Measurements from ENCODE around the gene INTS11.
A peak's percentile ranks its signal among the peaks of the same experiment; 100 is the strongest.

Gene INTS11

DNA sequence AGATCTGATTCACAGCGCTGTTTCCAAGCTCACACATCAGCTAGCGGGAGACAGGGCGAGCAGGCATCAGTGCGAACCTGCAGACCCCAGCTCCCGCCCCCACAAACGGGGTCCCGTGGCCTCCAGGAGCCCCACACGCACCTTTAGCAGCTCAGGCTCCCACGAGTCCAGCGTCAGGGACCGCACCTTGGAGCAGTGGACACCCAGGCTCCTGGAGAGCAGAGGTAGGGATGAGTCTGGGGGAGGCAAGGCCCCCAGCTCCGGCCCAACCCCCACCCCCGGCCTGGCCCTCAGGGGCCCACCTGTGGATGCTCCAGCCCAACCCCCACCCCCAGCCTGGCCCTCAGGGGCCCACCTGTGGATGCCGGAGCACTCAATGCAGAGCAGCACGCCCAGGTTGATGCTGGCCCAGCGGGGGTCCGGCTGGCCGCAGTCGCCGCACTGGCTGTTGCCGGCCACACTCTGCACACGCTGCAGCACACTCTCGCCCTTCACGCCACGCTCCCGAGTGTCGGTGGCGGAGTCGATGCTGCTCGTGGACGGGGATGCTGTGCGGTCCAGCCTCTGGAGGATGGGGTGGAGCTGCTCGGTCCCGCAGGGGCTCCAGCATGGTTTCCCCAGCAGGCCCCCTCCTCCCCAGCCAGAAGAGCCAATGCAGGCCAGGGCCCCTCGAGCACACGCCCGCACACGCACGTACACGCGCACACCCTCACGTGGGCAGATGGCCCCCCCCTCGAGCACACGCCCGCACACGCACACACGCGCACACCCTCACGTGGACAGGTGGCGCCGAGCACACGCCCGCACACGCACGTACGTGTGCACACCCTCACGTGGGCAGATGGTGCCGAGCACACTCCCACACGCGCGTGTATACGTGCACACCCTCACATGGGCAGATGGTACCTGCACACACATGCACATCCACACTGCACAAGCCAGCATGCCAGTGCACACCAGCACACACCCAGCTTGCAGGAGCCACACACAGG, 28.1 kb downstream of the INTS11 start:
- no peak for DNase-seq

DNA sequence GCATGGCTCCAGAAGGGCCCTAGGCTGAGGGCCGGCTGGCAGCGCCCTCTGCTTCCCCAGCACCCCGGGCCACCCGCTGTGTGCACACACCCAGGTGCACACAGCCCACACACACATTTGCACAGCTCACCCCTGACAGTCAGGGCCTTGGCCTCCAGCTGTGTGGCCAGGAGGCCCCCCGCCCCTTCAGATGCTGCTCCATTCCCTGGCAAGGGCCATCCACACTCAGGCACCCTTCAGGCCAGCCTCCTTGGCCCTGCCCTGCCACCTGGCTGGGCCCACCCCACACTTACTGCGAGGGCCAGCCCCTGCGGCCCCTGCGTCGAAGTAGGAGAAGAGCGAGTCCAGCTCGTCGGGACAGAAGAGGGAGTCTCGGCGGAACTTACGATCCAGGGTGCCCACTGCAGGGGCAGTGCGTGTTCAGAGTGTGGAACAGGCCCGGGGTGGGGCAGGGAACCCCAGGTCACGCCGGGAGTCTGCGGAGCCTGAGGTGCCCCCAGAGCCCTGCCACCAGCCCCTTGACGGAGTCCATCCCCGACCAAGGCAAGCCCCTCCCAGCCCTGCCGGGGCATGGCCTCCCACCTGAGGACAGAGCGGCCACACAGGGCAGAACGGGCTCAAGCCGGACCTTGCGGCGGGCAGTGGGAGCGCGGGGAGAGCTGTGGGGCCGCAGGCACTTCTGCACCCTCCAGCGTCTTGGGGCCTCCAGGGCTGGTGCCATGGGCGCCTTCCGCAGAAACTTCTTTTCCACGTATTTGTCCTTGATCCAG, 29.1 kb downstream of the INTS11 start:
- no peak for DNase-seq

DNA sequence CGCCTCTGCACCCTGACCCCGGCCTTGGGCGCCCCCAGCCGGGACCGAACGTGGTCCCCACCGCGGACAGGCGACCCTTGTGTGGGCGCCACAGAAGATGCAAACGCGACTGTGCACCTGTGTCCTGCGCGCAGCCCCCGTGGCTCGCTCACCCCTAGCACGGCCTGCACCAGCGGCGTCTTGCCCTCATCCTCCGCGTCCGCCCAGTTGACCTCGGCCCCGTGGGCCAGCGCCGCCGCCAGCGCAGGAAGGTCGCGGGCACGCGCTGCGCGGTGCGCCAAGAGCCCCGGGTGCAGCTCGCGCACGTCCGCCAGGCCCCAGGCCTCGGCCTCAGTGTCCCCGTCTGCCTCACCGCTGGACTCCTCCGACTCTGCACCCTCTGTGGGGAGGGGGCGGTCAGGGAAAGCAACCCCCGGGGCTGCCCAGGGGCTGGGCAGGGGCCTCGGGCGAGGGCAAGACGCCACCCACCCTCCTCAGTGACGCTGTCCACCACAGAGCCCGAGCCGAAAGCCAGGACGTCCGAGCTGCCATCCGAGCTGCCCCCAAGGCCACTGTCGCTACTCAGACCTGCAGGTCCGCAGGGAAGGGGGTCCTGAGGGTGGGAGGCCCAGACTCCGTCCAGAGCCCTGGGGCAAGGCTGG, 30.1 kb downstream of the INTS11 start:
- DNase-seq, result no peak

GRCh38 chr1:1293263-1294249, 30.9 kb downstream of the INTS11 start:
- no peak for DNase-seq

- no peak for DNase-seq
Observed at GRCh38 chr1:1292851-1293250, 31.6 kb downstream of the INTS11 start.

DNA sequence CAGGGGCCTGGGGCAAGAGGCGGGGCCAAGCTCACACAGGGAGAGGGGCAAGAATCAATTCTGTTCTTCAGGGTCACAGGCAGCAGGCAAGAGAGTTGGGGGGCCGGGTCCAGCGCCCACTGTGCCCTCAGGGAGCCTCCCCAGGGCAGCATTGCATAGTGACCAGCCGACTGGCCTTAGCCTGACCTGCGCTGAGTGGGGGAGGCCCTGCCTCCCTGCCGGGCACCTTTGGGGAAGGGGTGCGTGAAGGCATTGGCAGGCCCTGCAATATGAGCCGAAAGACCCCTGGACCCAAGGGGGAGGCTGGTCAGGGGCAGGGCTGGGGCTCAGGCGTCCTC, 32.0 kb downstream of the INTS11 start:
- no peak for DNase-seq

DNA sequence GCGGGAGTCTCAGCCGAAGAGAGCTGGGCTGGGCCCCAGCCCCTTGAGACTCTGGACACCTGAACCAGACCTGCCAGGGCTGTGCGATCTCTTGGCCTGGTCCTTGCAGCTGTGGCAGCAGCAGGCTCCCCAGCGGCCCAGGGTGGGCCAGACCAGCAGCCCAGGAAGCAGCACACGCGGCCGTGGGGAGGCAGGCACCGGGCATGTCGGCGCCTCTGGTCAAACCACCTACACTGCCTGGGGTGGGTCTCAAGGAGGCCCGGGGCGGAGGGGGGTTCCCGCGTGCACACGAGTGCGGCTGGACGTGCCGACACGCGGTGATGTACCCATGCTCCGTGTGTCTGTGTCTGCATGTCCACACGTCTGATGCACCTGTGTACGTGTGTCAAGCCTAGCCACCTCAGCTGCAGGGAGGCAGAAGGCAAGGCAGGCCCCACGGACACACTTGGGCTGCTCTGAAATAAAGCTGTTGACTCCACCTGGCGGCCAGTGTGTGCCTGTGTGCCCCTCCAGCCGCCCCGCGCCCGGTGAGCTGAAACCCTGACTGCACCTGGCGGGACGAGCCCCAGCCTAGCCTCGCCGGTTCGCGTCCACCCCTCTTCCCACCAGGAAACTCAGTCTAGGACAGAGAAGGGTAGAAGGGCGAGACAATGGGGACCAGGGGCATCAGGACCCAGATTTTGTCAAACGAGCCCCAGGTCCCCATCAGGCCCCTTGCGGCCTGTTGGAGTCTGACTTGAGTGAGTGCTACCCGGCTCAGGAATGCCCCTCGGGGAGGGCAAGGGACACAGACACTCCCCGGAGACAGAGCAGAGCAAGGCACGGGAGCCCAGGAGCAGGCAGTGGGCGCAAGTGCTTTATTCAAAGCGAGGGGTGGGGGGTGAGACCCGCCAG, 32.7 kb downstream of the INTS11 start:
- DNase-seq, result peak; percentile 37

DNA sequence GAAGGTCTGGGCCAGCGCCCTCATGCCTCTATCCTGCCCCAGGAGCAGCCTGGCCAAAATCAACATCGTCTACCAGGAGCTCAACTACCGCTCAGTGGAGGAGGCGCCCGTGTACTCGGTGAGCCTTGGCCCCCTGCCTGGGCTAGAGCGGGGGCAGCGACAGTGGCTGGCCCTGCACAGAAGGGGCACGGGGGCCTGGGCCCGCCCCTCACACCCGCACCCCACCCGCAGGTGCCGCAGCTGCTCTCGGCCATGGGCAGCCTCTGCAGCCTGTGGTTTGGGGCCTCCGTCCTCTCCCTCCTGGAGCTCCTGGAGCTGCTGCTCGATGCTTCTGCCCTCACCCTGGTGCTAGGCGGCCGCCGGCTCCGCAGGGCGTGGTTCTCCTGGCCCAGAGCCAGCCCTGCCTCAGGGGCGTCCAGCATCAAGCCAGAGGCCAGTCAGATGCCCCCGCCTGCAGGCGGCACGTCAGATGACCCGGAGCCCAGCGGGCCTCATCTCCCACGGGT, 33.4 kb downstream of the INTS11 start:
- no peak for DNase-seq

DNA sequence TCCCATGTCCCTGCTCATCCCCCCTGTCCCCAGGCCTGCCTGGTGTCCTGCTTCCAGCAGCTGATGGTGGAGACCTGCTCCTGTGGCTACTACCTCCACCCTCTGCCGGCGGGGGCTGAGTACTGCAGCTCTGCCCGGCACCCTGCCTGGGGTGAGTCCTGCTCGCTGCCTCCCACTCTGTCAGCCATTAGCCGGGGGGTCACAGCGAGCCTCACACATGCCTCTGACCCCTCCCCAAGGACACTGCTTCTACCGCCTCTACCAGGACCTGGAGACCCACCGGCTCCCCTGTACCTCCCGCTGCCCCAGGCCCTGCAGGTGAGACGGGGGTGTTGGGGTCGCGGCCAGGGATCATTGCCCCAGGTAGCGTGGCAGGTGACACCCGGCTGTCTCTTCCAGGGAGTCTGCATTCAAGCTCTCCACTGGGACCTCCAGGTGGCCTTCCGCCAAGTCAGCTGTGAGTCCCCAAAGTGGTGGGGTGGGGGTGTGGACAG, 34.2 kb downstream of the INTS11 start:
- DNase-seq, result peak; percentile 73

- no peak for DNase-seq
Observed at GRCh38 chr1:1287288-1288110, 37.0 kb downstream of the INTS11 start.

DNA sequence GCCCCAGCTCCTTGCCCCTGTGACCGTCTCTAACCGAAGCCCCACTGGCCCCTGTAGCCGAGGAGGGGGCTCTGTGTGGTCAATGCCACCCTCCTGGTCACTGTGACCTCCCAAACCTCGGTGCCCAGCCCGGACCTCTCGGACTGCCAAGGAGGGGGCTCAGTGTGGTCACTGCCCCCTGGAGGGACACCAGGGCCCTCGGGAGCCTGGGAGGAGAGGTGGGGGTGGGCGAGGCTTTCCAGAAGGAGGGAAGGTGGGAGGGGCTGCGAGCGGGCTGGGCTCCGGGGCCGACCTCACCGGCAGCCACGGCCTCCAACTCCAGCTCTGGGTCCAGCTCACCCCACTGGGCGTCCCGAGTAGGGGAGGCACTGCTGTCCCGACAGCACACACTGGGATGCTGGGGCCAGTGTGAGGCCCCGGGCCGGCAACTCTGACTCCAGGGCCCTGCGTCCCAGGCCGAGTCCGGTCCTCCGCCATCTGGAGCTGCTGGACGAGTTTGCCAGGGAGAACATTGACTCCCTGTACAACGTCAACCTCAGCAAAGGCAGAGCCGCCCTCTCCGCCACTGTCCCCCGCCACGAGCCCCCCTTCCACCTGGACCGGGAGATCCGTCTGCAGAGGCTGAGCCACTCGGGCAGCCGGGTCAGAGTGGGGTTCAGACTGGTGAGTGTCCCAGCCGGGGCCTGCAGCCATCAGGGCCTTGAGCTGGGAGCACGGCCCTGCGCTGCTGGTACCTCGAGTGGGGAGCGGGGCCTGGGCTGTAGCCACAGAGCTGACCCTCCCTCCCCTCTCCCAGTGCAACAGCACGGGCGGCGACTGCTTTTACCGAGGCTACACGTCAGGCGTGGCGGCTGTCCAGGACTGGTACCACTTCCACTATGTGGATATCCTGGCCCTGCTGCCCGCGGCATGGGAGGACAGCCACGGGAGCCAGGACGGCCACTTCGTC, 37.9 kb downstream of the INTS11 start:
- DNase-seq, result no peak

GRCh38 chr1:1285611-1286311, 38.7 kb downstream of the INTS11 start:
- no peak for DNase-seq

- no peak for DNase-seq
Observed at GRCh38 chr1:1285102-1285571, 39.3 kb downstream of the INTS11 start.

DNA sequence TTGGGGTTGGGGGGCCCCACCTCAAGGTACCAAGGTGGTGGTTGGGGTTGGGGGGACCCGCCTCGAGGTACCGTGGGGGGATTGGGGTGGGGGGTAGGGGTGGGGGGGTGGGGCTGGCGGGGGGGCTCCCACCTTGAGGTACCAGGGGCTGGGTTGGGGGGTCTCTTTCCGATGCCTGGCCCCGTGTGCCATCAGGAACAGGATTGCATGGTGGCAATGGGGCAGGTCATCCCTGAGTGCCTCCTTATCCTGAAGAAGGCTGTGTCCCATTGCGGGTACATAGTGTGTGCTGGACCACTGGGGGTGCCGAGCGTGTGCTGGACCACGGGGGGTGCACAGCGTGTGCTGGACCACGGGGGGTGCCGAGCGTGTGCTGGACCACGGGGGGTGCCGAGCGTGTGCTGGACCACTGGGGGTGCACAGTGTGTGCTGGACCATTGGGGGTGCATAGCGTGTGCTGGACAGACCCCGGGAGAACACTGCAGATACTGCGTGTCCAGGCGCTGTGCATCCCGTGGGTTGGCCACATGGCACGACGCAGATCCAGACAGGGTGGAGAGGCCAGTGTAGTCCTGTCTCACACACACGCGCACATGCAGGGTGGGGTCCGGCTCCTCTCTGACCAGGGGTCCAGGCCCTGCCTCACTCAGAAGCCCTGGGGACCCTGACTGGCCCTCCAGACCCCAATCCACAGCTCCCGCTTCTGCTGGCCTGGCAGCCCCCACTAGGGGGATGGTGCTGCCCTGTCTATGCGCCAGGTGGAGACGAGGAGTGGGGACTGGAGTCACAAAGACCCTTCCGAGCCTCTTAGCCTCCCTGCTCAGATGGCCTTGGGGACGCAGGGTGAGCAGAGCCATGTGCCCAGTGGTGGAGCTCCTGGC, 40.0 kb downstream of the INTS11 start:
- no peak for DNase-seq

- no peak for DNase-seq
Observed at GRCh38 chr1:1283821-1284220, 40.6 kb downstream of the INTS11 start.

- peak; percentile 37 for DNase-seq
Observed at GRCh38 chr1:1282998-1283397, 41.5 kb downstream of the INTS11 start.
